A673 (cell line): ENCODE measurements around the gene MYPN. TPM values are rescaled to one million over a fixed set of nuclear protein-coding genes. Genes with fewer than 3 reads are reported as not detected.
A peak's percentile ranks its signal among the peaks of the same experiment; 100 is the strongest.

ENCODE experiments used
- BruUV-seq: library from RNA; stranded (reverse); fragments of 400-500 nt; replicated peaks from 2 replicates; lab custom pipeline; 2021; lab: Mats Ljungman, UMichigan
- CTCF ChIA-PET: fragments of 300-600 bp; sonication (Branson Sonifier 250); formaldehyde crosslinking; loops from one replicate; lab custom pipeline; 2022; ENCODE audit warnings: antibody characterized with exemption; lab: Charles Lee
- POLR2A ChIA-PET: fragments of 300-600 bp; sonication (Branson Sonifier 250); formaldehyde crosslinking; loops from one replicate; lab custom pipeline; 2022; ENCODE audit warnings: antibody characterized with exemption; ENCODE audit not compliant: low non-redundant PET; lab: Charles Lee
- DNase-seq: peaks from one replicate; pipeline ENCODE4 v3.0.0-alpha.2; 2015; ENCODE audit warnings: low spot score
- H3K27ac ChIP-seq: fragments of 200-600 bp; sonication (generic); 2 replicates; pipeline ENCODE4 v1.5.1; 2016; ENCODE audit warnings: mixed run types, low read depth, mild to moderate bottlenecking, mixed read lengths, antibody characterized with exemption, low read length; ENCODE audit not compliant: poor library complexity, severe bottlenecking
- H3K27me3 ChIP-seq: fragments of 200-600 bp; sonication (generic); replicated peaks from 2 replicates; pipeline ENCODE4 v1.6.1; 2017; ENCODE audit warnings: mixed run types, low read depth, mild to moderate bottlenecking, mixed read lengths, antibody characterized with exemption, low read length; ENCODE audit not compliant: insufficient read depth, poor library complexity
- H3K36me3 ChIP-seq: fragments of 200-600 bp; sonication (generic); 2 replicates; pipeline ENCODE4 v1.6.1; 2016; ENCODE audit warnings: mixed run types, mild to moderate bottlenecking, mixed read lengths, antibody characterized with exemption, low read length; ENCODE audit not compliant: insufficient read depth, poor library complexity, severe bottlenecking
- H3K4me1 ChIP-seq: fragments of 200-600 bp; sonication (generic); 2 replicates; pipeline ENCODE4 v1.6.1; 2017; ENCODE audit warnings: mixed run types, mild to moderate bottlenecking, mixed read lengths, antibody characterized with exemption, low read length; ENCODE audit not compliant: insufficient read depth, poor library complexity, severe bottlenecking
- H3K4me3 ChIP-seq: fragments of 200-600 bp; sonication (generic); 2 replicates; pipeline ENCODE4 v1.5.1; 2016; ENCODE audit warnings: low read depth, mixed run types, mild to moderate bottlenecking, mixed read lengths, low read length; ENCODE audit not compliant: poor library complexity, severe bottlenecking
- H3K9me3 ChIP-seq: fragments of 200-600 bp; sonication (generic); 2 replicates; pipeline ENCODE4 v1.6.1; 2016; ENCODE audit warnings: mixed run types, low read depth, mild to moderate bottlenecking, mixed read lengths, antibody characterized with exemption, low read length; ENCODE audit not compliant: poor library complexity, severe bottlenecking
- EZH2 ChIP-seq: fragments of 200-600 bp; sonication (generic); IDR thresholded peaks from 2 replicates; pipeline ENCODE4 v1.6.1; 2017; ENCODE audit warnings: borderline replicate concordance, low read depth, mild to moderate bottlenecking, mixed read lengths, antibody characterized with exemption, low read length; ENCODE audit not compliant: poor library complexity, severe bottlenecking
- intact Hi-C: fragments of 100-400 bp; cut with micrococcal nuclease; formaldehyde crosslinking; loops from one replicate; pipeline ENCODE4 v1.10.0; 2022; ENCODE audit not compliant: unreplicated experiment
- total RNA-seq: library from RNA; stranded (reverse); gene quantifications from 2 replicates; pipeline ENCODE4 v1.2.3, GENCODE V29; 2021
- TF ChIP-seq, protein P1 (sequence below): fragments of 300-800, 200-600 bp; sonication (generic); conservative IDR thresholded peaks from 2 replicates; pipeline ENCODE4 v1.5.1; 2017; ENCODE audit warnings: low read depth, mild to moderate bottlenecking, antibody characterized with exemption, low read length, moderate library complexity, mixed read lengths

Gene MYPN
- total RNA-seq, 1 experiment from 2014 or later = 1.7 TPM

DNA sequence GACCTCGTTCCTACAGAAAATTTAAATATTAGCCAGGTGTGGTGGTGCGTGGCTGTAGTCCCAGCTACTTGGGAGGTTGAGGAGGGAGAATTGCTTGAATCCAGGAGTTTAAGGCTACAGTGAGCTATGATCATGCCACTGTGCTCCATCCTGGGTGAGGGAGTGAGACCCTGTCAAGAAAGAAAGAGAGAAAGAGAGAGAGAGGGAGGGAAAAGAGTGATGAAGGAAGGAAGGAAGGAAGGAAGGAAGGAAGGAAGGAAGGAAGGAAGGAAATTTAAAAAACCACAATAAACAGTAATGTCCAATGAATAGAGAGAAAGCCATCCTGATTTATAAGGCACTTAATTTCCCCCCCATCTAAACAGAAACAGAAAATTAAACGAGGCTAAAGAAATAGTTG lies 9.4 kb downstream of the MYPN start:
- peak; percentile 81 for DNase-seq
- H3K4me3 ChIP-seq = no peak overlapping the region
- no peak for TF ChIP-seq EZH2
- TF ChIP-seq, protein P1, sequence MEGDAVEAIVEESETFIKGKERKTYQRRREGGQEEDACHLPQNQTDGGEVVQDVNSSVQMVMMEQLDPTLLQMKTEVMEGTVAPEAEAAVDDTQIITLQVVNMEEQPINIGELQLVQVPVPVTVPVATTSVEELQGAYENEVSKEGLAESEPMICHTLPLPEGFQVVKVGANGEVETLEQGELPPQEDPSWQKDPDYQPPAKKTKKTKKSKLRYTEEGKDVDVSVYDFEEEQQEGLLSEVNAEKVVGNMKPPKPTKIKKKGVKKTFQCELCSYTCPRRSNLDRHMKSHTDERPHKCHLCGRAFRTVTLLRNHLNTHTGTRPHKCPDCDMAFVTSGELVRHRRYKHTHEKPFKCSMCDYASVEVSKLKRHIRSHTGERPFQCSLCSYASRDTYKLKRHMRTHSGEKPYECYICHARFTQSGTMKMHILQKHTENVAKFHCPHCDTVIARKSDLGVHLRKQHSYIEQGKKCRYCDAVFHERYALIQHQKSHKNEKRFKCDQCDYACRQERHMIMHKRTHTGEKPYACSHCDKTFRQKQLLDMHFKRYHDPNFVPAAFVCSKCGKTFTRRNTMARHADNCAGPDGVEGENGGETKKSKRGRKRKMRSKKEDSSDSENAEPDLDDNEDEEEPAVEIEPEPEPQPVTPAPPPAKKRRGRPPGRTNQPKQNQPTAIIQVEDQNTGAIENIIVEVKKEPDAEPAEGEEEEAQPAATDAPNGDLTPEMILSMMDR = no peak
- peak overlapping the region; percentile 66 for H3K27ac ChIP-seq
- ChIA-PET CTCF (no interaction called here), POLR2A (no interaction called here)
- H3K36me3 ChIP-seq = no peaks in the 10 kb centered on the region
- H3K27me3 ChIP-seq = no peaks in the 10 kb centered on the region
- intact Hi-C loops = no loop called here
- H3K4me1 ChIP-seq = peaks cover 16% of the 10 kb centered on the region
- H3K9me3 ChIP-seq = no peaks in the 10 kb centered on the region
- no TSS peak for BruUV-seq

DNA sequence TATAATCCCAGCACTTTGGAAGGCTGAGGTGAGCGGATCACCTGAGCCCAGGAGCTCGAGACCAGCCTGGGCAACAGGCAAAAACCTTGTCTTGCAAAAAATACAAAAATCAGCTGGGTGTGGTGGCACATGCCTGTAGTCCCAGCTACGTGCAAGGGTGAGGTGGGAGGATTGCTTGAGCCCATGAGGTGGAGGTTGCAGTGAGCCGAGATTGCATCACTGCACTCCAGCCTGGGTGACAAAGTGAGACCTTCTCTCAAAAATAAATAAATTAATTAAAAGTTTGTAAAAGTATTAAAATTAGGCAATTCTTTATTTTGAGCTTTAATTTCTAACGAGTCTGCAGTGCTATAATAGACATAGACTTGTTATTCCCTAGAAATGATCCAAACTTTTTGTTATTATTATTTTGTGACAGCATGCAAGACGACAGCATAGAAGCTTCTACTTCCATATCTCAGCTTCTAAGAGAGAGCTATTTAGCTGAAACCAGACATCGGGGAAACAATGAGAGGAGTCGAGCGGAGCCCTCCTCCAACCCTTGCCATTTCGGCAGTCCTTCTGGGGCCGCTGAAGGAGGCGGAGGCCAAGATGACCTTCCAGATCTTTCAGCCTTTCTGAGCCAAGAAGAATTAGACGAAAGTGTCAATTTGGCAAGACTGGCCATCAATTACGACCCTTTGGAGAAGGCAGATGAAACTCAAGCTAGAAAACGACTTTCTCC lies 11.9 kb downstream of the MYPN start:
- H3K4me1 ChIP-seq = peaks cover 16% of the 10 kb centered on the region
- POLR2A ChIA-PET = interaction anchor here (0.6 kb wide), 1 partner anchor 774 kb away, joined by 3 read pairs; no protein-coding TSS in a partner anchor
- no peaks in the 10 kb centered on the region for H3K36me3 ChIP-seq
- TF ChIP-seq EZH2 = no peak
- TF ChIP-seq, protein P1 = no peak
- DNase-seq = no peak
- intact Hi-C loops = no loop called here
- no TSS peak for BruUV-seq
- H3K27ac ChIP-seq = no peak overlapping the region
- CTCF ChIA-PET = no interaction called here
- H3K9me3 ChIP-seq = no peaks in the 10 kb centered on the region
- no peak overlapping the region for H3K4me3 ChIP-seq
- H3K27me3 ChIP-seq = no peaks in the 10 kb centered on the region

DNA sequence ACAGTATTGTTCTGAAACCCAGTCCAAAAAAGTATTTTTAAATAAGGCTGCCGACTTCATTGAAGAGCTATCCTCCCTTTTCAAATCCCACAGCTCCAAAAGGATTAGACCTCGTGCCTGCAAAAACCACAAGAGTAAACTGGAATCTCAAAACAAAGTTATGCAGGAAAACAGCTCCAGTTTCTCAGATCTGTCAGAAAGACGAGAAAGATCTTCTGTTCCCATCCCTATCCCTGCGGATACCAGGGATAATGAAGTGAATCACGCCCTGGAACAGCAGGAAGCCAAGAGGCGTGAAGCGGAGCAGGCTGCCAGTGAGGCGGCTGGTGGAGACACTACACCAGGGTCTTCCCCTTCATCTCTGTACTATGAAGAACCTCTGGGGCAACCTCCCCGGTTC lies 12.6 kb downstream of the MYPN start:
- POLR2A ChIA-PET = interaction anchor here (0.6 kb wide), 1 partner anchor 773 kb away, joined by 3 read pairs; no protein-coding TSS in a partner anchor
- CTCF ChIA-PET = no interaction called here
- Histone ChIP-seq H3K27ac (no peak overlapping the region), H3K4me1 (peaks cover 16% of the 10 kb centered on the region), H3K9me3 (no peaks in the 10 kb centered on the region), H3K4me3 (no peak overlapping the region), H3K27me3 (no peaks in the 10 kb centered on the region), H3K36me3 (no peaks in the 10 kb centered on the region)
- no TSS peak for BruUV-seq
- TF ChIP-seq EZH2 = no peak
- TF ChIP-seq, protein P1 = no peak
- no peak for DNase-seq
- intact Hi-C loops = no loop called here
